Esophagus squamous epithelium (tissue), 4 donors: Measurements from ENCODE around the gene FBXW11.

ENCODE experiments used
- CTCF ChIP-seq, 6 experiments: fragments of 450-650 bp in 4 of 6; fragments of 200-600 bp in 2 of 6; sonication (generic) in 2 of 6; IDR thresholded peaks; one replicate each; pipeline ENCODE4 v1.5.1; 2016 to 2019; ENCODE audit warnings: antibody characterized with exemption in 6 of 6, mild to moderate bottlenecking in 4 of 6, moderate library complexity in 4 of 6
- POLR2A ChIP-seq, 4 donors: fragments of 450-650 bp; IDR thresholded peaks; one replicate each; pipeline ENCODE4 v1.6.1; 2017; ENCODE audit warnings: antibody characterized with exemption in 4 of 4, mild to moderate bottlenecking in 4 of 4, moderate library complexity in 3 of 4

- TF ChIP-seq POLR2A (IDR thresholded peaks at IDR 0.05) (no peak), CTCF (IDR thresholded peaks at IDR 0.05) (no peak)
These were observed 43.0 kb downstream of the FBXW11 start for GRCh38 chr5:171963416-171963815.
